Keratinocyte (primary cell): ENCODE results near the gene NEU2. TPM values are rescaled to one million over a fixed set of nuclear protein-coding genes. Genes with fewer than 3 reads are reported as not detected.

Experiments used
- DNase-seq: peaks from one replicate; pipeline ENCODE4 v3.0.0-alpha.2; 2011; ENCODE audit warnings: low read depth, missing footprints, low spot score
- FAIRE-seq: peaks from 2 replicates; lab custom pipeline; 2011; peaks lifted over from hg19 to GRCh38; lab: Jason Lieb, UNC
- H2AFZ ChIP-seq: 2 replicates; pipeline ENCODE4 v1.6.0; 2012; ENCODE audit warnings: low read length, control low read depth, inconsistent platforms; ENCODE audit not compliant: control insufficient read depth
- H3K27ac ChIP-seq: 2 replicates; pipeline ENCODE4 v1.5.1; 2011; ENCODE audit warnings: low read length; ENCODE audit not compliant: control insufficient read depth, insufficient read depth
- H3K27me3 ChIP-seq: 3 replicates; pipeline ENCODE4 v1.6.0; 2011; ENCODE audit warnings: low read length; ENCODE audit not compliant: control insufficient read depth, insufficient read depth; ENCODE audit errors: extremely low read depth
- H3K36me3 ChIP-seq, 2 experiments: 2 replicates in 1 of 2; 3 replicates in 1 of 2; pipeline ENCODE4 v1.5.1; 2011; ENCODE audit warnings: low read length in 2 of 2, mild to moderate bottlenecking in 1 of 2; ENCODE audit not compliant: control insufficient read depth in 2 of 2, insufficient read depth in 2 of 2; ENCODE audit errors: extremely low read depth in 1 of 2
- H3K4me1 ChIP-seq: 3 replicates; pipeline ENCODE4 v1.5.1; 2011; ENCODE audit warnings: low read length; ENCODE audit not compliant: control insufficient read depth, insufficient read depth; ENCODE audit errors: extremely low read depth
- H3K4me2 ChIP-seq: 3 replicates; pipeline ENCODE4 v1.6.0; 2011; ENCODE audit warnings: low read depth, low read length; ENCODE audit not compliant: control insufficient read depth, insufficient read depth; ENCODE audit errors: extremely low read depth
- H3K4me3 ChIP-seq, 3 experiments: fragments of 200-600 bp in 1 of 3; sonication (generic) in 1 of 3; 2 replicates in 2 of 3; 3 replicates in 1 of 3; pipeline ENCODE4 v1.5.1; 2011 to 2016; ENCODE audit warnings: low read length in 3 of 3, mild to moderate bottlenecking in 3 of 3, control low read depth in 2 of 3, inconsistent platforms in 1 of 3, low read depth in 1 of 3, mixed read lengths in 1 of 3, mixed run types in 1 of 3, moderate library complexity in 1 of 3; ENCODE audit not compliant: control insufficient read depth in 2 of 3, insufficient read depth in 2 of 3; ENCODE audit errors: extremely low read depth in 1 of 3
- H3K79me2 ChIP-seq: 2 replicates; pipeline ENCODE4 v1.6.0; 2012; ENCODE audit warnings: low read length; ENCODE audit not compliant: control insufficient read depth, insufficient read depth
- H3K9ac ChIP-seq: 3 replicates; pipeline ENCODE4 v1.6.0; 2011; ENCODE audit warnings: low read length; ENCODE audit not compliant: control insufficient read depth, insufficient read depth; ENCODE audit errors: extremely low read depth
- H3K9me1 ChIP-seq: 3 replicates; pipeline ENCODE4 v1.6.0; 2011; ENCODE audit warnings: low read length; ENCODE audit not compliant: control insufficient read depth, insufficient read depth; ENCODE audit errors: extremely low read depth
- H3K9me3 ChIP-seq: 2 replicates; pipeline ENCODE4 v1.5.1; 2012; ENCODE audit warnings: low read depth, low read length; ENCODE audit not compliant: control insufficient read depth
- H4K20me1 ChIP-seq: 3 replicates; pipeline ENCODE4 v1.6.0; 2011; ENCODE audit warnings: low read length; ENCODE audit not compliant: control insufficient read depth, insufficient read depth; ENCODE audit errors: extremely low read depth
- CTCF ChIP-seq, 3 experiments: IDR thresholded peaks in 1 of 3; conservative IDR thresholded peaks in 1 of 3; optimal IDR thresholded peaks in 1 of 3; 2 replicates in 2 of 3; 3 replicates in 1 of 3; pipeline versions ENCODE3 to v1.5.1; 2011; ENCODE audit warnings: low read length in 3 of 3, mild to moderate bottlenecking in 3 of 3, moderate library complexity in 2 of 3, control low read depth in 1 of 3, inconsistent platforms in 1 of 3; ENCODE audit not compliant: insufficient read depth in 2 of 3; ENCODE audit errors: extremely low read depth in 1 of 3
- EZH2 ChIP-seq: IDR thresholded peaks from one replicate; pipeline ENCODE4 v1.6.1; 2012; ENCODE audit warnings: inconsistent platforms, mild to moderate bottlenecking, low read length, moderate library complexity
- dilution Hi-C: fragments of 300-500 bp; cut with MboI; formaldehyde crosslinking; loops from one replicate; pipeline ENCODE4 v1.7.0; 2020; ENCODE audit warnings: low sequenced_read_pairs; ENCODE audit not compliant: extremely low pct_ligation_motif_present
- polyA plus RNA-seq, 5 experiments: library from polyadenylated mRNA; depleted of rRNA in 3 of 5; stranded (reverse) in 3 of 5; stranded (forward) in 1 of 5; unstranded in 1 of 5; fragments of >200 nt; gene quantifications; 1 replicate in 1 of 5; 2 replicates in 3 of 5; 3 replicates in 1 of 5; pipeline versions ENCODE4 v1.2.1 to v1.2.3, GENCODE V29; 2011 to 2012; ENCODE audit warnings: missing spikeins in 2 of 5, low read depth in 1 of 5, low replicate concordance in 1 of 5

NEU2 gene
- polyA plus RNA-seq, 1 donor (not counting 4 experiments of a cell fraction or from before 2014, with no cell fraction given) = not detected

DNA sequence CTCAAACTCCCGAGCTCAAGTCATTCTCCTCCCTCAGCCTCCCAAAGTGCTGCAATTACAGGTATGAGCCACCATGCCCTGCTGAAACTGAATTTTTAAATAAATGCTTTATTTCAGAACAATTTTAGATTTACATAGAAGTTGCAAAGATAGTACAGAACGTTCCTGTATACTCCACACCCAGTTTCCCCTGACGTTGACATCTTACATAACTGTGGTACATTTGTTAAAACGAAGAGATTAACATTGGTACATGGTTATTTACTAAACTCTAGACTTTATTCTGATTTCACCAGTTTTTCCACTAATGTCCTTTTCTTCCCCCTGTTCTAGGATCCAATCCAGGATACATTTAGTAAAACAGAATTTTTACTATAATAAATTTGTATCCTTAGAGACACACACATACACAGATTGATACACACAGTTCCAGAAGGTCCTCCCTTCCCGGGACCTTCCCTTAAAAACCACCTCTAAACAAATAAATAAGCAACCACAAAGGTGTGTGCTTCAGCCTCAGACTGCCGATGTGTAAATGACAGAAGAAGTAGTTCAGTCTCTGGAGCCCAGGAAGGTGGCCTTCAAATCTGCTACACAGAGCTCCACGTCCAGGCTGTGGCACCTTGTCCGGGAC is 6.9 kb downstream of the NEU2 start:
- Histone ChIP-seq H3K9me3 (peaks cover 3% of the 10 kb centered on the region), H3K4me1 (peaks cover under 1% of the 10 kb centered on the region), H3K9me1 (no peaks in the 10 kb centered on the region), H3K79me2 (no peaks in the 10 kb centered on the region), H4K20me1 (no peaks in the 10 kb centered on the region), H3K4me2 (no peak overlapping the region), H3K27ac (no peak overlapping the region), H2AFZ (no peak overlapping the region), H3K36me3 (no peaks in the 10 kb centered on the region), H3K27me3 (peaks cover 15% of the 10 kb centered on the region), H3K9ac (no peak overlapping the region), H3K4me3 (no peak overlapping the region)
- no peak for FAIRE-seq
- no peak for DNase-seq
- no peak for TF ChIP-seq CTCF (optimal IDR thresholded peaks at IDR 0.05 in 1 of 3, IDR thresholded peaks at IDR 0.05 in 1 of 3, conservative IDR thresholded peaks at IDR 0.05 in 1 of 3; ENCODE audit: extremely low read depth in 1 of 3, insufficient read depth in 2 of 3, low read length in 3 of 3)
- TF ChIP-seq EZH2 = no peak
- dilution Hi-C loops = no loop called here

GRCh38 chr2:233039846-233040530 is 7.5 kb downstream of the NEU2 start:
- FAIRE-seq (no peak), DNase-seq (no peak)
- no peak overlapping the region for H3K27ac ChIP-seq
- no peak overlapping the region for H2AFZ ChIP-seq
- H3K9me3 ChIP-seq = peaks cover 3% of the 10 kb centered on the region
- no peaks in the 10 kb centered on the region for H3K36me3 ChIP-seq
- no peak overlapping the region for H3K4me3 ChIP-seq
- H3K9ac ChIP-seq = no peak overlapping the region
- H3K79me2 ChIP-seq = no peaks in the 10 kb centered on the region
- no peaks in the 10 kb centered on the region for H4K20me1 ChIP-seq
- H3K4me1 ChIP-seq = no peaks in the 10 kb centered on the region
- no peaks in the 10 kb centered on the region for H3K9me1 ChIP-seq
- no peak for TF ChIP-seq CTCF (optimal IDR thresholded peaks at IDR 0.05 in 1 of 3, IDR thresholded peaks at IDR 0.05 in 1 of 3, conservative IDR thresholded peaks at IDR 0.05 in 1 of 3; ENCODE audit: extremely low read depth in 1 of 3, insufficient read depth in 2 of 3, low read length in 3 of 3)
- no peak for TF ChIP-seq EZH2
- H3K4me2 ChIP-seq = no peak overlapping the region
- dilution Hi-C loops = no loop called here
- H3K27me3 ChIP-seq = peaks cover 15% of the 10 kb centered on the region
